ENCODE measurements around the gene GSK3A. TPM values are rescaled to one million over a fixed set of nuclear protein-coding genes. Genes with fewer than 3 reads are reported as not detected.

Gene GSK3A
- total and polyA plus RNA-seq, 7 donors: 17.4 to 49.5 (median 28.5) TPM

DNA sequence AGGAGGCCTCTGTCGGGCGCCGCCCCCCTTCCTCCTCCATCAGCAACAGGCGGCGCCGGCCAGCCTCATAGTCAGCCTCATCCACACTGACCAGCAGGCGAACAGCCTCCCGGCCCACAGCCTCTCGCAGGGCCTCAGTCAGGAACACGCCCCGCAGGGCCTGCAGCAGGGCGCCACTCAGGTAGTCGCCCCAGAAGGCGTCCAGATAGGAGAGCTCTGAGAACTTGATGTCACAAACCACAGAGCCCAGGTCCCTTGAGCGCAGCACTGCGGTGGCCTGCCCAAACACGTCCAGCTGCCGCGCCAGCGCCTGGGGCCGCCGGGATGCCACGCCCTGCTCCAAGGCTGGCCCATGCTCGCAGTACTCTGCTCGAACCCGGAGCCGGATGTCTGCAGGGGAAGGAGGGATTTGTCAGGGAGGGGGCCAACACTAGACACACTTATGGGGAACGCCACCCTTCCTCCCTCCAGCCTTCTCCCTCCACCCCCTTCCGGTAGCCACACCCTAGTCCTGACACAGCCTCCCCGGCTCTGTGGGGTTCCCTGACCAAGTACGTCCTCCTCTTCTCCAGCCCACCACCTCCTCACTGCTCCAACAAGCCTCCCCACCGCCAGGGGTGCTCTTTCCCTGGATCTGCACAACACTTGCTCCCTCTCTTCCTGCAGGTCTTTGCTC lies 42.8 kb downstream of the GSK3A start:
- DNase-seq: peak; percentile 76

GRCh38 chr19:42198676-42199439 lies 43.5 kb downstream of the GSK3A start:
- peak overlapping the region in 1 of 4 donors; percentile 14 for H3K27ac ChIP-seq

More for the DNA sequence above, 42.8 kb downstream of the GSK3A start:
- intact Hi-C loops (cut with DNase I): no loop called here
- Histone ChIP-seq H3K4me3 (no peak overlapping the region), H3K27ac (peak overlapping the region in 1 of 4 donors; percentile 20), H3K9me3 (no peaks in the 10 kb centered on the region), H3K36me3 (peaks cover 14 to 66% (median 24%) of the 10 kb centered on the region in 4 donors), H3K27me3 (no peaks in the 10 kb centered on the region), H3K4me1 (peaks cover 0 to 5% (median 0%) of the 10 kb centered on the region in 4 donors)
- WGBS, 2 donors: 49 to 80% methylated on average over 32 of the region's 32 CpGs
- TF ChIP-seq EP300 (IDR thresholded peaks at IDR 0.05) (no peak), POLR2A (IDR thresholded peaks at IDR 0.05) (no peak), CTCF (IDR thresholded peaks at IDR 0.05) (no peak), POLR2AphosphoS5 (IDR thresholded peaks at IDR 0.05) (no peak)

GRCh38 chr19:42197375-42197817 lies 45.0 kb downstream of the GSK3A start:
- Histone ChIP-seq H3K36me3 (peaks cover 10 to 44% (median 11%) of the 10 kb centered on the region in 4 donors), H3K9me3 (peaks cover 0 to 2% (median 0%) of the 10 kb centered on the region in 4 donors), H3K4me3 (no peak overlapping the region), H3K27me3 (no peaks in the 10 kb centered on the region), H3K27ac (no peak overlapping the region), H3K4me1 (peaks cover 0 to 5% (median 0%) of the 10 kb centered on the region in 4 donors)
- WGBS, 2 donors: 36 to 38% methylated on average over 5 of the region's 5 CpGs
- DNase-seq: no peak
- intact Hi-C loops (cut with DNase I): no loop called here
- TF ChIP-seq EP300 (IDR thresholded peaks at IDR 0.05): no peak
- no peak for TF ChIP-seq CTCF (IDR thresholded peaks at IDR 0.05)

More at GRCh38 chr19:42198676-42199439, 43.5 kb downstream of the GSK3A start:
- DNase-seq: no peak
- no peaks in the 10 kb centered on the region for H3K27me3 ChIP-seq
- peaks cover 0 to 5% (median 0%) of the 10 kb centered on the region in 4 donors for H3K4me1 ChIP-seq
- no peak overlapping the region for H3K4me3 ChIP-seq
- no peaks in the 10 kb centered on the region for H3K9me3 ChIP-seq
- no peak for TF ChIP-seq EP300 (IDR thresholded peaks at IDR 0.05)
- no peak for TF ChIP-seq CTCF (IDR thresholded peaks at IDR 0.05)
- TF ChIP-seq POLR2A (IDR thresholded peaks at IDR 0.05): no peak
- no peak for TF ChIP-seq POLR2AphosphoS5 (IDR thresholded peaks at IDR 0.05)
- intact Hi-C loops (cut with DNase I): no loop called here
- peaks cover 14 to 59% (median 20%) of the 10 kb centered on the region in 4 donors for H3K36me3 ChIP-seq
- 39 to 80% methylated on average over 7 of the region's 7 CpGs for WGBS, 2 donors

DNA sequence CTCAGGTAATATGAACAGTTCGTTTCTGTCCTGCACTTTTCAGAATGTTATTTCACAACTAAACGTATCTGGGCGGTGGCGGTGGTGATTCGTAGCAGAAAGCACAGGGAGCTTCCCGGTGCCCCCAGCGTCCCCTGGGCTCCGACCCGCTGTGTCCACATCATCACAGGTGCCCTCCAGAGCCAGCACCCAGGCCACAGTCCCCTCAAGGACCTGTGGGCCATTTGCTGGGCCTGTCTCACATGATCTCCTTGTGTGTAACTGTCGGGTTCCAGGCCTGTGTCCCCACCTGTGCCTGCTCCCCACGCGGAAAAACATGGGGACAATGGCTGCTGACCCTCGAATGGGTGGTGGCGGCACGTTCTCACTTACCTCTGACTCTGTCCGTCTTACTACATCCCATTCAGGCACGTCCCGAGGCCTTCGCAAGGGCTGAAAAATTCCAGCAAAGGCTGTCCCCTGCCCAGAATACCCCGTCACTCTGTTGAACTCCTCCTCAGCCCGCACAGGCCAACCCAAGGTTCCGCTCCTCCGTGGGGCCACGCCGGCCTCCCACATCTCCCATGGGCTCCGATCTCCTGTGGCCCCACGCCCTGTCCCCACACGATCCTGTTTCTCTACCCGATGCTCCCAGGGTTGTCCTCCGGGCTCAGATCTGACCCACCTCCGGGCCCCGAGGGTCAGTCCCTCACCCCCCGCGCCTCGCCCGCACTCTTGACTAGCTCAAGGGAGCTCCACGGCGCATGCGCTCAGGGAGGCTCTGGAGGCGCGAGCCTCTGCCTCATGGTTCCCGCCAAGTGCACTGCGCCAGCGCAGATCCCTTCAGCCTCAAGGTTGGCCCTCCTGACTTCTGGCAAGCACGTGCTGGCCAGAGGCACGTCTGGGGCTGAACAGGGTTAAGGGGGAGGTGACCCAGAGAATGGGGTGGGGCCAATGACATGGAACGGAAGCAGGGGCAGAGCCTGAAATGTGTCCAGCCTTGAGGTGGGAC lies 46.1 kb downstream of the GSK3A start:
- WGBS, 2 donors: 93 to 94% methylated on average over 47 of the region's 47 CpGs
- H3K4me1 ChIP-seq: peaks cover 0 to 5% (median 0%) of the 10 kb centered on the region in 4 donors
- H3K9me3 ChIP-seq: peaks cover 0 to 2% (median 0%) of the 10 kb centered on the region in 4 donors
- no peak for DNase-seq
- no peak for TF ChIP-seq POLR2AphosphoS5 (IDR thresholded peaks at IDR 0.05)
- TF ChIP-seq EP300 (IDR thresholded peaks at IDR 0.05): no peak
- no peak for TF ChIP-seq CTCF (IDR thresholded peaks at IDR 0.05)
- no peak for TF ChIP-seq POLR2A (IDR thresholded peaks at IDR 0.05)
- H3K27ac ChIP-seq: no peak overlapping the region
- H3K27me3 ChIP-seq: no peaks in the 10 kb centered on the region
- no peak overlapping the region for H3K4me3 ChIP-seq
- peaks cover 10 to 33% (median 11%) of the 10 kb centered on the region in 4 donors for H3K36me3 ChIP-seq
- intact Hi-C loops (cut with DNase I): no loop called here
